GM12891 (cell line): ENCODE measurements around the gene OR52W1.

Experiments used
- POLR2A ChIP-seq: IDR thresholded peaks from 2 replicates; pipeline ENCODE4 v1.6.1; 2011; ENCODE audit warnings: low read depth, low read length, control low read depth
- POLR2AphosphoS5 ChIP-seq: IDR thresholded peaks from 2 replicates; pipeline ENCODE4 v1.6.1; 2011; ENCODE audit warnings: low read depth, low read length, control low read depth

DNA sequence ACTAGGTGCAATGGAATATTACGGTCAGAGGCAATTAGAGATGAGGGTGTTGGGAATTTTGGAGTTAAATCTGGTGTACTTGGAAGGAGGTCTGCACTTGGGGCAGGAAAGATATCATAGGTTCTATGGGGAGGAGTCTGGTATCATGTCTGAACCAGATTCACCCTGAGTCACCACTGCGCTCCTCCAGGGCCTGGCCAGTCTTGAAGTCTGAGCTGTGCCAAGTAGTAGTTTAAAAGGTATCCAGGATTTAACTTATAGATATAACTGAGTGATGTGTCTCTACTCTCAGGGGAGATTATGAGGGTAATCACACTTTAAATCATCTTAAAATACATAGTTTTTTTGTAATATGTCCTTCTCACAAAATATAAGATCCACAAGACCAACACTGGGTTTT lies 46.5 kb downstream of the OR52W1 start:
- TF ChIP-seq POLR2A (no peak), POLR2AphosphoS5 (no peak)
